ENCODE measurements around the gene SCGB1A1.
A peak's percentile ranks its signal among the peaks of the same experiment; 100 is the strongest.

Gene SCGB1A1

DNA sequence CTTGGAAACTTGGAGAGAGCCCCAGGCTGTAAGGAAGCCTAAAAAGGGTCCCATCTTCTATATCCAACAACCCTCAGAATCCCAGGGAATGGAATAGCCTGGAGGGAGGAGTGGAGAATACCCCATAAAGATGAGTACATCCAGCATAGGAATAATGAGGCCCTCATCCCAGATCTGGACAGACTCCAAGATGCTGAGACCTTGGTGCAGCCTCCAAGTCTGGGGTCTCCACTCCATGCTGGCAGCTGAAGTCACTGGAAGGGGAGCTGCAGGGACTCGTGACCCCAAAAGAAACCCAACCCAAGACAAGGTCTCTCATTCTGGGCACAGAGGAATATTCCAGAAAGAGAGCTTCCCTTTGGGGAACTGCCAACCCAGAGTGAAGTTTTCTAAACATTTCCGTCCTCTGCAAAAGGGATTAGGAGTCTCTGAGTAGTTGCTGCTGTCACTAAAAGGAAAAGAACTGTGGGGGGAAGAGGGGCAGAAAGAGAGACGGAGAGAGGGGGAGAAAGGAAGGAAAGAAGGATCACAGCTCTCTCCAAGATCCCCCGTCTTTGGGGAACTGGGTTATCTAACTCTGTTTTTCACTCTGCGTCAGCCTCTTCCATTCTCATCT lies 589 bp downstream of the SCGB1A1 start:
- FAIRE-seq = no peak
- no peak for DNase-seq (ENCODE audit: insufficient read length, low spot score)

DNA sequence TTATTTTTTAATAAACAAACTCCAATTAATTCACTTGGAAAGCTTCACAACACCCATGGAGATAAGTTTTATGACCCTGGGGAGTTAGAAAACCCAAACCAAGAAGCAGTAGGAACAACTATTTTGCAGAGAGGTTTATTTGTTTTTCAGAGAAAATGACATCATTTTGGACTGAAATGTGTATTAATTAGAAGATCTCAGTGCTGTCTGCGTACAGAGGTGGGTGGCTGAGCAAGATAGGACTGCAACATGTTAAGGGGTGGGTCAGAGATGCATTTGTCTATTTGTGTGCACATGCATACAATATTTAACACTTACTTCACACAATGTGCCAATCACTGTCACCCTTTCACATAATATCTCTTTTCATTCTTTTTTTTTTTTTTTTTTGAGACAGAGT lies 1.1 kb downstream of the SCGB1A1 start:
- DNase-seq (ENCODE audit: insufficient read length, low spot score) (no peak), FAIRE-seq (no peak)

DNA sequence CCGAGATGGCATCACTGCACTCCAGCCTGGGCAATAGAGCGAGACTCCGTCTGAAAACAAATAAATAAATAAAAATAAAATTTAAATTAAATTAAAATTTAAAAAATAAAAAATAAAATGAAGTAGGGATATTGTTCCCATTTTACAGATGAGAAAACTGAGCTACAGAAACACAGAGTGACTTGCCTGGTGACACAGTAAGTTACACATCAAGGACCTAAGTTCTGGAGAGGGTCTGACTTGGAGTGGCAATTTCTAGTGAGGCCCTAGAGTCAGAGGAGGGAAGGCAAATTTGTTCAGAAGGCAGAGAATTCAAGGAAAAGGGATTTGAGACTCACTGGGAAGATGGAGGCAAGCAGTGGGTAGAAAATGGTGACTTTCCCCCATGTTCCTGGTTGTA lies 2.0 kb downstream of the SCGB1A1 start:
- no peak for FAIRE-seq

DNA sequence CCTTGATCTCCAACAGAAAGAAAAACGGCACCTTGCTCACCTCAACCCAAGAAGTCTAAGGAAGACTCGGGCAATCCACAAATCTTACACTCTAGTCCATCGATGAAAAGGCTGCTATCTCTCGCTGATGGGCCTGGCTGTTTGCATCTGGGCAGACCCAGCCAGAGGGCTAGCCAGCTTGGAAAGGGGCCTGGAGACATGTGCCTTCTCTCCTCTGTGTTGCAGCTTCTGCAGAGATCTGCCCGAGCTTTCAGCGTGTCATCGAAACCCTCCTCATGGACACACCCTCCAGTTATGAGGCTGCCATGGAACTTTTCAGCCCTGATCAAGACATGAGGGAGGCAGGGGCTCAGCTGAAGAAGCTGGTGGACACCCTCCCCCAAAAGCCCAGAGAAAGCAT lies 3.2 kb downstream of the SCGB1A1 start:
- no peak for FAIRE-seq
- DNase-seq (ENCODE audit: insufficient read length, low spot score) = no peak

More for the DNA sequence above, 2.0 kb downstream of the SCGB1A1 start:
- no peak for DNase-seq (ENCODE audit: insufficient read length, low spot score)

DNA sequence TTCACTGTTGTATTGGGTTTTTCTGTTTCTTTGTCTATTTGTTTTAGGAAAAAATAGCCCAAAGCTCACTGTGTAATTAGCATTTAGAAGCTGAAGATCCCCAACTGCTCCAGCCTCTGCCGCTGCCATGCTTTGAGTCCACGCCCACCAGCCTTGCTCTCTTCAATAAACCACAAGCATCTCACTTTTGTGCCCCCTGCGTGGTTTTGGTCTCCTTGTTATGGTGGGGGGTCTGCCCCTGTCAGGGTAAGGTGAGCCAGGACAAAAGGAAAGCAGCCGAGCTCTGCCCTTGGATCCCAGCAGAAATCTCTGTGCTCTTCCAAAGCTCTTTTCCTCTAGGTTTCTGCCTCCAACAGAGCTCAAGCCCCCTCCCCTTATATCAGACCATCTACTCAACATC lies 4.2 kb downstream of the SCGB1A1 start:
- DNase-seq (ENCODE audit: insufficient read length, low spot score) (no peak), FAIRE-seq (no peak)

DNA sequence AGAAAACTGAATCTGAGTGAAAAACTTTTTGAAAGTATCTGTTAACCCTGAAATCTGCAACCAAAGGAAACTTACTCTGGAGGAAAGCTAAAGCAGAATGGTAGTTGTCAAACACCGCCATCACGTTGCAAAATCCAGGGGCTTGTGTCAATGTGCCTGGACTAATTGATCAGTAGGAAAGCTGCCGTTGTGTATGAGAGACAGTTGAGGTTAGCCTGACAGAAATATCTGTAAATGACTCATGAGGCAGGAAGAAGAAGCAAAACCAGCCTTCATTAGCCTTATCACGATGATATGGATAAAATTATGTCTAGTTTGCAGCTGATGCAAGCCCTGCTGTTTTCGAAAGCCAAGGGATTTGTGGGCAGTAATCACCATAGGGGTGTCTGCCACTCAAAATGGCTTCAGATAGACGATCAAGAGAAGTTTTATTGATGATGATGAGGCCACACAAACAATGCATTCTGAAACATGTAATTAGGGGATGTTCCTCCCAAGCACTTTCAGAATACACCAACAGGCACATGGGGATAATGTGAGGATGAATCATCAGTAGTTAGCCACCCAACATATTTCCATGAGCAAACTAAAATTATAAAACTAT lies 8.9 kb downstream of the SCGB1A1 start:
- FAIRE-seq (no peak), DNase-seq (ENCODE audit: insufficient read length, low spot score) (no peak)

DNA sequence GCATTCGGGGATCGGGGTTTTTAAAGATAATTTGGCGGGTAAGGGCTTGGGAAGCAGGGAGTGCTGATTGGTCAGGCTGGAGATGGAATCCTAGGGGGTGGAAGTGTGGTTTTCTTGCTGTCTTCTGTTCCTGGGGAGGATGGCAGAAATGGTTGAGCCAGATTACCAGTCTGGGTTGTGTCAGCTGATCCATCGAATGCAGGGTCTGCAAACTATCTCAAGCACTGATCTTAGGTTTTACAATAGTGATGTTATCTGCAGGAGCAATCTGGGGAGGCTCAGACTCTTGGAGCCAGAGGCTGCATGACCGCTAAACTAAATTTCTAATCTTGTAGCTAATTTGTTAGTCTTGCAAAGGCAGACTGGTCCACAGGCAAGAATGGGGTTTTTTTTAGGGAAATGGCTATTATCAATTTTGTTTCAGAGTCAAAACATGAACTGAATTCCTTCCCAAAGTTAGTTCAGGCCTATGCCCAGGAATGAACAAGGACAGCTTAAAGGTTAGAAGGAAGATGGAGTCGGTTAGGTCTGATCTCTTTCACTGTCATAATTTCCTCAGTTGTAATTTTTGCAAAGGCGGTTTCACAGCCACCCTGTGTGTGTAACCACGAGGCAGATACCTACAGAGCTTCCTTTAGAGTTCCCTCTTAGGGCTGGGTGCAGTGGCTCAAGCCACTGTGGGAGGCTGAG lies 10.2 kb downstream of the SCGB1A1 start:
- DNase-seq (ENCODE audit: insufficient read length, low spot score) = no peak

DNA sequence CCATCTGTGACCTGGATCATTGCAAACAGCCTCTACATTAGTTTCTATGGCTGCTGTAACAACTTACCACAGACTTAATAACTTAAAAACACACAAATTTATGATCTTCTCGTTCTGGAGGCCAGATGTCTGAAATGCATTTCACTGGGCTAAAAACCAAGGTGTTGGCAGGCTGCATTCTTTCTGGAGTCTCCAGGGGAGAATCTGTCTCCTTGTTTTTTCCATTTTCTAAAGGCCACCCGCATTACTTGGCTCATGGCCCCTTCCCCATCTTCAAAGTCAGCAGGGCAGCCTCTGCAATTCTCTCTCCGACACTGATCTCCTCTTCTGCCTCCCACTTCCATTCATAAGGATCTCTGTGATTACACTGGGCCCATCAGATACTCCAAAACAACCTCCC lies 11.6 kb downstream of the SCGB1A1 start:
- no peak for DNase-seq (ENCODE audit: insufficient read length, low spot score)
- no peak for FAIRE-seq

More for the DNA sequence above, 10.2 kb downstream of the SCGB1A1 start:
- FAIRE-seq = no peak

DNA sequence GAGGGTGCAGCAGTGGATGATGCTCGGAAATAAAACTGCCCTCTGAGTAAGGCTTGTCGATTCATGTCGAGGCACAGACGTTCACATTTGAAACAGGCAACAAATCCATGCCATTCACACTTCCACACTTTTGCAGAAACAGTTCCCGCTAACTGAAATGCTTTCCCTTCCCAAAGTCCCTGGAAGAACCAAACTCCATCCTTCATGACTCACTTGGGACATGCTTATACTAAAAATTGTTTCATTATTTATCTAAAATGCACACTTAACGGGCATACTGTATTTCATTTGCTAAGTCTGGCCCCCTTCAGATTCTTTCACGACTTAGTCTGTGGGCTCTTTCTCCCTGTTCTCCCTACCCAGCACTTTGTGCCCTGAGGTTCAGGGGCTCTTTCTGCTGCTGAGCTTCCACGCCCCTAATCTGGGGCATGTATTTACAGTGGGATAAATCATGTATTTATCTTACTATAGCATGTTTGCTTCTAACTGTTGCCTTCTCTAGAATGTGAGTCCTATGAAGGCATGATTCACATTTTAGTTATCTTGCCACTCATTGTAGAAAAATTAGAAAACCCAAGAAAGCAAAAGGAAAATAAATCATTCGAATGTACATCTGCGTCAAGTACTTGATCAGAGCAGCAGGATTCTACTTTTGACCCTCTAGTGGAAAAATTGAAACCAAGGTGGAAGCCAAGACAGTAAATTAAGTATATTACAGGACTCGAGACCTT lies 12.5 kb downstream of the SCGB1A1 start:
- DNase-seq (ENCODE audit: insufficient read length, low spot score) (peak; percentile 26), FAIRE-seq (no peak)

DNA sequence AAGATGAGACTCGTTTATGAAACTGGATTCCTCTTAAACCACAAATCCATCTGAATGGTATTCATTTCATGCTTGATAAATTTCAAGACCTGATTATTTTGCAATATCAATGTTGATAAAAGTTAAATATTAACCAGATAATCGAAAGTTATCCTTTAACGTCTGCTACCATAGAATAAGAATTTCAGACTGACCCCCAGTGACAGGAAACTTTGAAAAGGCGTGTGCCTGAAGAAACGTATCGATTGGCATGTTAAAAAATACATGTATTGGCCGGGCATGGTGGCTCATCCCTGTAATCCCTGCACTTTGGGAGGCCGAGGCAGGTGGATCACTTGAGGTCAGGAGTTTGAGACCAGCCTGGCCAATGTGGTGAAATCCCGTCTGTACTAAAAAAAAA lies 13.9 kb downstream of the SCGB1A1 start:
- no peak for DNase-seq (ENCODE audit: insufficient read length, low spot score)
- FAIRE-seq = no peak

DNA sequence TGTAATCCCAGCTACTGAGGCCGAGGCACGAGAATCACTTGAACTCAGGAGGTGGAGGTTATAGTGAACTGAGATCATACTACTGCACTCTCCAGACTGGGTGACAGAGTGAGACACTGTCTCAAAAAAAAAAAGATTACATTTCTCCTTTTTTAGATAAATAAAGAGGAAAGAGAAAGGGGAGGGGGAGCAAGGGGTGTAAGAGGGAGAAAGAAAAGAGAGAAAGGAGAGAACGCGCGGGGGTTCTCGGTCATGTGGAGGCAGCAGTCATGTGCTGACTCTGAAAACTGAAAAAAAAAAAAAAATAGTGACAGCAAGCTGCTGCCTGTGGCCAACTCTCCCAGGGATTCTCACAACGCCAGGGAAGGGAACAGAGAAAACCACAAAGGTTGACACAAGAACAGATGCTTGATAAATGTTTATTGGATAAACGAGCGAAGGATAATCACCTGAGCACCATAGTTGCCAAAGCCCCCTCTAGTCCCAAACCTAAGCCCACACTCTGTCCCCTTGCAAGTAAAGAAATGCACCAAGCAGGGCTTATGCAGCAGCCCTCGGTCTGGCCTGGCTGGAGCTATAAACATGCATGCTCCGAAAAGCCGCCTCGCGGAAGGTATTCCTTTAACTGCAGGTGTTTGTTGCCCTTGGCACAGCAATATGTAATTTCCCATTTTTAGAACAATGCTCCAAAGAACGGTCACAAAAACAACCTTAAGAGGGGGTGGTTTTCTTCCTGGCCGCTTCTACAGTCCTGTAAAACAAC lies 14.5 kb downstream of the SCGB1A1 start:
- FAIRE-seq = no peak

DNA sequence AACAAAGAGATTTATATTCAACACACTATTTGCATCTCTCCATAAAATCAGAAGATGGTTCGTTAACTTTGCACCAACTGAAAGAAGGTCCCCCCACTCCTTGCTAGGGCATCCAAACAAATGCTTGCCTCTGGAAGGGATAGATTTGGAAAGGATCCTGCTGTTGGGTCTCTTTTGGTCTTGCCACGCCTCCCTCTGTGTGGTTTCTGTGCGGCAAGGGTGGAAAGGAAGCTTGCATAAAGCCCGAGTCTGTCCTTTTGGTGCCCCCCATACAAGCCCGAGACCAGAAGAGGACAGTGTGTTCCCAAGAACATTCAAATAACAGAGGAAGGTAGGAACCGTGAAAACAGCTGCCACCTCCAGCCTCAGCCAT lies 15.1 kb downstream of the SCGB1A1 start:
- FAIRE-seq = no peak
- DNase-seq (ENCODE audit: insufficient read length, low spot score) = no peak

More for the DNA sequence above, 14.5 kb downstream of the SCGB1A1 start:
- DNase-seq (ENCODE audit: insufficient read length, low spot score) = no peak

DNA sequence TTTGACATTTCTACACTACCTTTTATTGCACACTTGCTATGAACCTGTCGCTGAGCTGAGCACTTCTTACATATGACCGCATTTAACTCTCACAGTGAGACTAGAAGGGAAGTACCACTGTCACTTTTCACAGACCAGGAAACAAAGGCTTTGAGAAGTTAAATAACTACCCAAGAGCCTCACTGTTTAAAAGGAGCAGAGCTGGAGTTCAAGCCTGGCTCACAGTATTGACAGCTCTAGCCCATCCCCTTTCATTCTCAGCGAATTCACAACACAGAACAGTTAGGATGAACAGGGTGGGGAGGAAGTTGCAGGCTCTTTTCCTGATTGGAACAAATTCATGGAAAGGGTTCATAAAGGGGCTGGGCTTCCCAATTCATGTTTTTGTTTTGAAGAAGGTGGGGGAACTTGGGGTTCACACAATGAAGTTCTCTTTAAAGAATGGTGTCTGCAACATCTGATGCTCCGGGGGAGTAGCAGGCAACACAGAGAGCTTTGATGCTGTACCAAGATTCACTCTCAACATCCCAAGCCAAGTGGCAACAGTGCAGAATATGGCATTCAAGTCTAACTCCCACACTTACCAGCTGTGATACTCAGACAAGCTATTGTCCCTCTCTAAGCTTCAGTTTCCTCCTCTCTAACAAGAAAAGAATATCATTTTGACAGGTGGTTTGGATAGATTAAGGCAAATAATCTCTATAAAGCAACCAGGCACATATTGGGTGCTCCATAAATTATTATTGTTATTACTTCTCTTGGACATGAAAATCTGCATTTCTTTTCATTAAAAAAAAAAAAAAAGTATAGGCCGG lies 17.2 kb downstream of the SCGB1A1 start:
- FAIRE-seq = no peak
- no peak for DNase-seq (ENCODE audit: insufficient read length, low spot score)

DNA sequence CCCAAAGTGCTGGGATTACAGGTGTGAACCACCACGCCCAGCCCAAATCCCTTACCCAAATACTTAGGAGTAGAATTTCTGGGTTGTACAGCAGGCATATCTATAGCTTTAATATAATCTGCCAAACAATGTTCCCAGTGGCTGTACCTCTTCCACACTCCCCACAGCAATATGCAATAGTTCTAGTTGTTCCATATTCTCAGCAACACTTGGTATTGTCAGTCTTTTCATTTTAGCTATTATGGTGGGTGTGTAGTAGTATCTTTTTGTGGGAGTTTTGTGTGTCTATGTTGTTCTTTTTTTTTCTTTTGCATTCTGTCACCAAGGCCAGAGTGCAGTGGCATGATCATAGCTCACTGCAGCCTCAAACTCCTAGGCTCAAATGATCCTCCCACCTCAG lies 18.8 kb downstream of the SCGB1A1 start:
- FAIRE-seq = no peak
- DNase-seq (ENCODE audit: insufficient read length, low spot score) = no peak

DNA sequence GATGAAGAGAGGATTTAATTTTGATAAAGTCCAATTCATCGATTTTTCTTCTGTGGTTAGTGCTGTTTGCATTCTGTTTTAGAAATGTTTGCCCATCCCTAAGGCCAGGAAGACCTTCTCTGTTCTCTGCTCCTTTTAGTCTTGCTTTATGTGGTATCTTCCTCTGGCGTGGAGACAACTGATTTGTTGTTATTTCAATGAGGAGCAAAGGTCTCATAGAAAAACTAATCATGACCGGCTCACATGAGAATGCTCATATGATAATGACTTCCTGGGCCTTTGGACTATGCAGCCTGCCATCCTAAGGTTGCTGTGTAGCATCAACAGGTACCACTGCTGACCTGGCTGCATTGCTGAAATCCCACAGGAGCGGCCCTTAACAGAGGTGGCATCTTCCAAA lies 19.8 kb downstream of the SCGB1A1 start:
- no peak for FAIRE-seq
- no peak for DNase-seq (ENCODE audit: insufficient read length, low spot score)

DNA sequence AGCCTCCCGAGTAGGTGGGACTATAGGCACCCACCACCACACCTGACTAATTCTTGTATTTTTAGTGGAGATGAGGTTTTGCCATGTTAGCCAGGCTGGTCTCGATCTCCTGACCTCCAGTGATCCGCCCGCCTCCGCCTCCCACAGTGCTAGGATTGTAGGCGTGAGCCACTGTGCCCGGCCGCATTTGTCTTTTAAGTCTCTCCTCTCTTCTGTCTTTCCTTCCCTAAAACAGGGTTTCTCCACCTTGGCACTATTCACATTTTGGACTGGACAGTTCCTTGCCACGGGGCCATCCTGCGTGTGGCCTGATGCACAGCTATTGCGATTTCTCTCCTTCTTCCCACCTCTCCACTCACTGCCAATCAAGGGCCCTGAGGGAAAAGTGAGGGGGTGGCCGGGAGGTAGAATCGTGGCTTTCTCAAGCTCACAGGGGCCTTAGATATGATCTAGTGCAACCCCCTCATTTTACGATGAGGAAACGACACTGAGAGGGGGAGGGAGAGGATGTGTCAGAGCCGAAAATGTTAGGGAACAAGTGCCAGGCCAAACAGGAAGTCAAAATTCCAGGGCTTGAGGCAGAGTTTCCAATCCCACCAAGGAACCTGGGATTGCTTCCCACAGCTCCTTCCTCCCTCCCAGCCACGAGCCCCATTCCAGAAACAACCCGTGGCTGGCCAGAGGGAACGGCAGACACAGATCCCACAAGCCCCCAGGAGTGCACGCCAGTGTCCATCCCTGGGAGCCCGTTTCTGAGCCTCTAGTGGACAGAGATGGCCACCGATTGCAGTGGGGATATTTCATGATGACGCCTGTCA lies 21.2 kb downstream of the SCGB1A1 start:
- FAIRE-seq = no peak
- DNase-seq (ENCODE audit: insufficient read length, low spot score) = peak; percentile 41

DNA sequence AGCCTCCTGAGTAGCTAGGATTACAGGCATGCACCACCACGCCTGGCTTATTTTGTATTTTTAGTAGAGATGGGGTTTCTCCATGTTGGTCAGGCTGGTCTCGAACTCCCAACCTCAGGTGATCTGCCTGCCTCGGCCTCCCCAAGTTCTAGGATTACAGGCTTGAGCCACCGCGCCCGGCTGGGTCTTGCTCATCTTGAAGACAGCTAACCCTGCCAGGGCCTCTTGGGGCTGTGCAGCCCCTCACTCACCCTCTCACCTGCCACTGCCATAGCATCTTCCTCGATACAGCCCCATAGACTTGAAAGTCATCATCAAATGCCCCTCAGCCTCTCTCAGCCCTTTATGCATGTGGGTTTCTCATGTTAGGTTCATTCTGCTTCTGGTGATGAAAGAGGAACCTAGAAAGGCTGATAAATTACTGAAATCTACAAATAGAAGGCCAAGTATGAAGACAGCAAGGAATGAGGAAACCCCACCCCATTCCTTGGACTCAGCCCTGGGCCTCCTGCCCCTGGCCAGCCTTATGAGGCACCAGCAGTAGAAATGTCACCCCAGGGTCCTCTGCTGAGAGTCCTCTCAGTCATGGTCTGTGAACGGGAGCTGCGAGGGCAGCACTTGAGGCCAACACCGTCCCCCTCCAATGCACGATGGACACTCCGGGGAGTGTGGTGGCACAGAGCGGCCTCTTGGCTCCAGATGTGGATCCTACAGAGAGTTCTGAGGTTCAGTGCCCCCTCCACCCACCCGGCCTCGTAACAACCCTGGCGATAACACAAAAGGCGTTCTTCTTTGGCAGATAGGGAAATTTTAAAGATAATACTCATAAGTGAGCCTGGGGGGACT lies 24.8 kb downstream of the SCGB1A1 start:
- no peak for DNase-seq (ENCODE audit: insufficient read length, low spot score)
- FAIRE-seq = no peak

DNA sequence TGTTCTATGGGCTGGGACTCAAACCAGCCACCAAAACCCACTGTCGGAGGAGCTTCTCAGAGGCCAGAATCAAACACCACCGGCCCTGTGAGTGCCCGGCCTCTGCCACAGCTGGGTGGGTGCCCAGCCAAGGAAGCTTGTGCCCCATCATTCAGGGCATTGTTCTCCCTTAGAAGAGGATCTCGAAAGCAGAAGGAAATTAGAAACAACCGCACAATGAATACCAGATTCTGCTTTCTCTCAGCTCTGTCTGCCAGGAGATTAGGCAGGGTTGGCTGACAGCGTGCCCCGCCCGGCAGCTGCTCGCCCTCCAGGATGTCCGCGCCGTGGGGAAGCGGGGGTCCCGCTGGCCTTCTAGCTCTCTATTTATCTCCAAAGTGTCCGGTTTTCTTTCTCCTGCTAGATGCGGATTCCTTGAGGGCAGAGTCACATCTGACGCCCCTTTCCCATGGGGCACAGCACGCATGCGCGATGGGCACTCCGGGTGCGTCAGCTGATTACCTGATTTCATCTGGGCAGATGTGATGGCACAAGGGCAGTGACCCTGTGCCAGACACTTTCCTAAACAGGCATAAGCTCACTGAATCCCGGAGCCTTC lies 25.5 kb downstream of the SCGB1A1 start:
- FAIRE-seq (no peak), DNase-seq (ENCODE audit: insufficient read length, low spot score) (no peak)
